GM10266 (cell line): Measurements from ENCODE around the gene HCFC1R1.

Source experiments
- DNase-seq: peaks from one replicate; pipeline ENCODE4 v3.0.0; 2012; ENCODE audit errors: extremely low spot score
- CTCF ChIP-seq: IDR thresholded peaks from 2 replicates; pipeline ENCODE4 v1.5.1; 2012; ENCODE audit warnings: mild to moderate bottlenecking, low read depth; ENCODE audit not compliant: control insufficient read depth, insufficient read depth; ENCODE audit errors: missing control alignments

The HCFC1R1 gene

DNA sequence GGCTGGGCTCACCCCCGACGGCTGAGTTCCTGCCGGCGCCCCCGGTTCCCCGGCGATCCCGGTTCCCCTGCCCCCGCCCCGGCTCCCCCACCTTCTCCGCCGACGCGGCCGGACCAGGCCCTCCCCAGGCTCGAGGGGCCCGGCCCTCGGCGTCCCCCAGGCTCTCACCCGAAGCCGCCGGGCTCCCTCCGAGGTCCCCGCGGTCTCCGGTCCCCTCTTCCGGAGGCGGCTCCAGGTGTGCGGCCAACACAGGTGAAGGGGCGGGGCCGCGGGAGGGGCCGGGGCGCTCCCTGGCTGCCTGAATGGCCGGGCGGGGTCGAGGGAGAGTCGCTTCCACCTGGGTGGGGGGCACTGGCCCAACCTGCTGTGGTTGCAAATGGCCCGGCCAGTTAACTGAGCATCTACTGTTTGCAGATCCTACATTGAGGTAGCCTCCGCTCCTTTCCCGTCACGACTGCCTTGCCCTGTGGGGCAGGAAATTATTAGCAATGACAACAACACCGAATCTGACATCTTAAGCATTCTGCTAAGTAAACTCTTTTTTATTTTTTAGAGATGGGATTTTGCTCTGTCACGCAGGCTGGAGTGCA is 13.1 kb upstream of the HCFC1R1 start, which contains the start of gene BICDL2:
BICDL2 (minus strand) TSS at position 219 of the 590 bp plus-strand sequence. CDS start 1,448 bp downstream, outside the sequence.
- no peak for DNase-seq
- no peak for TF ChIP-seq CTCF

DNA sequence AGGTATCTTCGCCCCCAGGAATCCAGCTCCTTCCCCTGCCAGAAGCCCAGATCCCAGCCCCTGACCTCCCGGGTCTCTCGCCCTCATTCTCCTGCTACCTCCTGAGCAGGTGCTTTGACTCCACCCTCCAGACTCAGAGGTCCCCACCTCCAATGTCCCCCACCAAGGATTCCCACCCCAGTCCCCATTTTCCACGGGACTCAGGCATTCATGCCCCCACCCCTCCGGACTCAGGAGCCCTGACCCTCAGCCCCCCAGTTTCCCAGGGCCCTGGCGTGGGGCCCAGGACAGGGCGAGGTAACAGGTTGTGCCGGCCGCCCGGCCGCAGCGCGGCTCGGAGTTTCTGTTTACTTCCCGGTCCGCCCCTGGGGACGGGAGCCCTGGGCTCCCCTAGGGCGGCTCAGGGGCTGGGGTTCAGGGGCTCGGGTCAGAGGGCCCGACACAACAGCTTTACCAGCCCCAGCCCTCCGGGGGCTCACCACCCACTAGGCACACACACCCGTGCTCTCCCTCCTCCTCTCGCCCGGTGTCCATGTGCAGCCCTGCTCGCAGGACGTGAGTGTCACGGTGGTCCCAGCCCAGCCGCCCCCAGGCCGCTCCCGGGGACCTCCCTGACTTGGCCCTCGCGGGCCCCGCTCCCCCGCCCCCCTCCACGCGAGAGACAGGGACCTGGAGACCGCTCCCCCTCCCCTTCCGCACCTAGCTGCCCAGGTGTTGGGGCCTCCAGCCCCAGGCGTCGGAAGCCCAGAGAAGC is 12.4 kb upstream of the HCFC1R1 start:
- no peak for DNase-seq
- TF ChIP-seq CTCF = no peak

DNA sequence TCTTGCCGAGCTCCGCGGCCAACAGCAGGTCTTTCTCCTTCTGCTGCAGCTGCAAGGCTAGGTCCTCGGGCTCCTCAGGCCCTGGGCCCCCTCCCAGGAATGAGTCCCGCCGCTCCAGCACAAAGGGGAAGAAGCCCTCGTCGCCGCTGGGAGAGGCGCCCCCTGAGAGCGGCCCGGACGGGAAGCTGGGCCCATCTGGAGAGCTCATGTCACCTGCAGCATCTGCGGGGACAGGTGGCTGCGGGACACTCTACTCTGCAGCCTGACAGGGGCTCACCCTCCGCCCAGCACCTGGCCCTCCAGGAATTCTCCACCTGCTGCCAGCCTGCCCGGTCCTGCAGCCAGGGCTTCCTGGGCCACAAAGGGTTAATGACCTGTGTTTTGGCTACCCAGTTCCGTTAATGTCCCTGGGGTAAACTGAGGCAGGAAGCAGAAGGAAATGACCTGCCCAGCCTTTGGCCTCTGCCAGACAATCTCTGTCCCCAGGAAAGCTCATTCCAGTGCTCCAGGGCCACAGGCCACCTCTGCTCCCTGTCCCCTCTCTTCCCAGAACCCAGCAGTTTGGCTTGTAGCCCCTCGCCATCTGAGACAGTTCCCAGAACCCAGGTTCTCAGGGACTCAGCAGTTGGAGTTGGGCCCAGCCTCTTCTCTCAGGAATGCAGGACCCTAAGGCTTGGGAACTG is 11.7 kb upstream of the HCFC1R1 start:
- DNase-seq = no peak

GRCh38 chr16:3032624-3033023 is 8.9 kb upstream of the HCFC1R1 start:
- DNase-seq = no peak
- TF ChIP-seq CTCF = no peak

More for the DNA sequence above, 11.7 kb upstream of the HCFC1R1 start:
- no peak for TF ChIP-seq CTCF

GRCh38 chr16:3030222-3031212 is 6.8 kb upstream of the HCFC1R1 start:
- no peak for DNase-seq
- no peak for TF ChIP-seq CTCF

DNA sequence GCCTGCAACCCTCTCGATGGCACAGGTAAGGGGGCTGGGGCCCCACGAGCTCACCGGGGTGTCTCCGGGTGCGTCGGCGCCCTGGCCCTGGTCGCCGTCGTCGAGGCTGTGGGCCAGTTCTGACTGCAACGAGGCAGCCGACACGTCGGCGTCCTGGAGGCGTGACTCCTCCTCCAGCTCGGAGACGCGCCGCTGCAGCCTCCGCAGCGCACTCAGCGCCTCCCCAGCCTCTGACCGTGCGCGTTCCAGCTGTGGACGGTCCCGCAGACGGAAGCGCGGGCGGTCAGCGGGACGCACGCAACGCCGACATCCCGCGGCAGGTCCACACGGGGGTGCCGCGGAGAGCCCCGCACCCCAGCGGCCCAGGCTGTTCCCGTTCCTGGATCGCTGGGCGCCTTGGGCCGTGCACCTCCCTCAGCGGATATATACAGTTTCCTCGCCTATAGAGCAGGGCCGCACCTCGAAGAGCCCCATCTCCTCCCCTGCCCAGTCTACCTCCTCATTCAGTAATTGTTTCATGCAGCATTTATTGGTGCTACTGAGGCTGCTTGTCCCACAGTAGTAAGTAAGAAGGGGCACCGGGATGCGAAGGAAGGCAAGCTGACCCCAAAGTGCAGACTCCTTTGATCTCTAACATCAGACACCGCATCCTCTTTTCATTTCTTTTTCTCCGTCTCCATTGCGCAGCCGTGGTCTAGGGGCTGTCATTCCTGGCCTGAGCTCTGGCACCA is 5.9 kb upstream of the HCFC1R1 start:
- DNase-seq = no peak
- no peak for TF ChIP-seq CTCF
